ENCODE results near the gene PTGER1. TPM values are rescaled to one million over a fixed set of nuclear protein-coding genes. Genes with fewer than 3 reads are reported as not detected.

The PTGER1 gene
- total and polyA plus RNA-seq, 2 of the 13 experiments (the other 11 are each of a cell fraction or from before 2014, with no cell fraction given): 0.13 TPM; not detected in 1

- TF ChIP-seq MTERF4 (CRISPR knock-in tag; IDR thresholded peaks at IDR 0.05) (0 out of 2 replicates have a peak, but pooled peaks have one; percentile 59), ZNF709 (CRISPR knock-in tag; IDR thresholded peaks at IDR 0.05) (no peak), CTCF (CRISPR knock-in tag; IDR thresholded peaks at IDR 0.05) (peak; percentile 25; the same call in 1 of the 2 replicates), ZNF550 (CRISPR knock-in tag; IDR thresholded peaks at IDR 0.05; ENCODE audit: borderline replicate concordance) (no peak), HNRNPK (IDR thresholded peaks at IDR 0.05; ENCODE audit: low read depth, low read length, poor library complexity, severe bottlenecking) (peak; percentile 43), MEIS2 (CRISPR knock-in tag; IDR thresholded peaks at IDR 0.05) (no peak), ZNF3 (CRISPR knock-in tag; IDR thresholded peaks at IDR 0.05) (no peak), ZFP36L1 (CRISPR knock-in tag; IDR thresholded peaks at IDR 0.05) (no peak), ARID4A (CRISPR knock-in tag; IDR thresholded peaks at IDR 0.05; ENCODE audit: borderline replicate concordance) (0 out of 2 replicates have a peak, but pooled peaks have one; percentile 21), ZSCAN31 (CRISPR knock-in tag; IDR thresholded peaks at IDR 0.05; ENCODE audit: low read depth) (no peak), ZNF772 (CRISPR knock-in tag; IDR thresholded peaks at IDR 0.05) (peak; percentile 26; the same call in 1 of the 2 replicates), SRSF9 (IDR thresholded peaks at IDR 0.05; ENCODE audit: borderline replicate concordance, insufficient read depth, low read depth, low read length, poor library complexity, severe bottlenecking) (no peak), ZNF275 (CRISPR knock-in tag; IDR thresholded peaks at IDR 0.05; ENCODE audit: borderline replicate concordance) (no peak), ZNF382 (CRISPR knock-in tag; IDR thresholded peaks at IDR 0.05; ENCODE audit: borderline replicate concordance) (no peak)
- TF ChIP-seq, protein P1, sequence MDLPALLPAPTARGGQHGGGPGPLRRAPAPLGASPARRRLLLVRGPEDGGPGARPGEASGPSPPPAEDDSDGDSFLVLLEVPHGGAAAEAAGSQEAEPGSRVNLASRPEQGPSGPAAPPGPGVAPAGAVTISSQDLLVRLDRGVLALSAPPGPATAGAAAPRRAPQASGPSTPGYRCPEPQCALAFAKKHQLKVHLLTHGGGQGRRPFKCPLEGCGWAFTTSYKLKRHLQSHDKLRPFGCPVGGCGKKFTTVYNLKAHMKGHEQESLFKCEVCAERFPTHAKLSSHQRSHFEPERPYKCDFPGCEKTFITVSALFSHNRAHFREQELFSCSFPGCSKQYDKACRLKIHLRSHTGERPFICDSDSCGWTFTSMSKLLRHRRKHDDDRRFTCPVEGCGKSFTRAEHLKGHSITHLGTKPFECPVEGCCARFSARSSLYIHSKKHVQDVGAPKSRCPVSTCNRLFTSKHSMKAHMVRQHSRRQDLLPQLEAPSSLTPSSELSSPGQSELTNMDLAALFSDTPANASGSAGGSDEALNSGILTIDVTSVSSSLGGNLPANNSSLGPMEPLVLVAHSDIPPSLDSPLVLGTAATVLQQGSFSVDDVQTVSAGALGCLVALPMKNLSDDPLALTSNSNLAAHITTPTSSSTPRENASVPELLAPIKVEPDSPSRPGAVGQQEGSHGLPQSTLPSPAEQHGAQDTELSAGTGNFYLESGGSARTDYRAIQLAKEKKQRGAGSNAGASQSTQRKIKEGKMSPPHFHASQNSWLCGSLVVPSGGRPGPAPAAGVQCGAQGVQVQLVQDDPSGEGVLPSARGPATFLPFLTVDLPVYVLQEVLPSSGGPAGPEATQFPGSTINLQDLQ (CRISPR knock-in tag; IDR thresholded peaks at IDR 0.05): 0 out of 2 replicates have a peak, but pooled peaks have one; percentile 75
These were observed 41.3 kb downstream of the PTGER1 start (continued) for GRCh38 chr19:14433554-14434501.
